GM12872 (cell line): ENCODE measurements around the gene VIPR1.

Experiments used
- TF ChIP-seq, protein P1 (sequence below): IDR thresholded peaks from 3 replicates; pipeline ENCODE4 v1.5.1; 2011; ENCODE audit warnings: low read depth, mild to moderate bottlenecking, low read length, moderate library complexity; ENCODE audit not compliant: insufficient read depth

VIPR1 gene

DNA sequence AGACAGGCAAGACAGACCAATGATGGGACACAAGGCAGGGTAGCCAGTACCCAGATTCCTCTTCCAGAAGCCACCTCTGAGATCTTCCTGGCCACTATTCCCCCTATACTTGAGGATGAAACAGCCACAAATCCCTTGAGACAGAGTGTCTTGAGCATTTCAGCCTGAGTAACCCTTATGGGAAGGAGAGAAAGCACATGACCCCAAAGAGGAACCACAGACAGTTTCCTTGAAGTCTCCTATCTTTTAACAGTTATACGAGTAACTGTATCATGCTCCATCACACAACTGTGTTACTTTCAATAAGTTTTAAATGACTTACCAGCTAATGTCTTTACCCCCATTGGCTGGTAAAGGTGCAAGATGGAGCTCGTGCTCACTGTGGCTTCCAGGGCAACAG lies 9.3 kb downstream of the VIPR1 start:
- TF ChIP-seq, protein P1, sequence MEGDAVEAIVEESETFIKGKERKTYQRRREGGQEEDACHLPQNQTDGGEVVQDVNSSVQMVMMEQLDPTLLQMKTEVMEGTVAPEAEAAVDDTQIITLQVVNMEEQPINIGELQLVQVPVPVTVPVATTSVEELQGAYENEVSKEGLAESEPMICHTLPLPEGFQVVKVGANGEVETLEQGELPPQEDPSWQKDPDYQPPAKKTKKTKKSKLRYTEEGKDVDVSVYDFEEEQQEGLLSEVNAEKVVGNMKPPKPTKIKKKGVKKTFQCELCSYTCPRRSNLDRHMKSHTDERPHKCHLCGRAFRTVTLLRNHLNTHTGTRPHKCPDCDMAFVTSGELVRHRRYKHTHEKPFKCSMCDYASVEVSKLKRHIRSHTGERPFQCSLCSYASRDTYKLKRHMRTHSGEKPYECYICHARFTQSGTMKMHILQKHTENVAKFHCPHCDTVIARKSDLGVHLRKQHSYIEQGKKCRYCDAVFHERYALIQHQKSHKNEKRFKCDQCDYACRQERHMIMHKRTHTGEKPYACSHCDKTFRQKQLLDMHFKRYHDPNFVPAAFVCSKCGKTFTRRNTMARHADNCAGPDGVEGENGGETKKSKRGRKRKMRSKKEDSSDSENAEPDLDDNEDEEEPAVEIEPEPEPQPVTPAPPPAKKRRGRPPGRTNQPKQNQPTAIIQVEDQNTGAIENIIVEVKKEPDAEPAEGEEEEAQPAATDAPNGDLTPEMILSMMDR, result no peak

DNA sequence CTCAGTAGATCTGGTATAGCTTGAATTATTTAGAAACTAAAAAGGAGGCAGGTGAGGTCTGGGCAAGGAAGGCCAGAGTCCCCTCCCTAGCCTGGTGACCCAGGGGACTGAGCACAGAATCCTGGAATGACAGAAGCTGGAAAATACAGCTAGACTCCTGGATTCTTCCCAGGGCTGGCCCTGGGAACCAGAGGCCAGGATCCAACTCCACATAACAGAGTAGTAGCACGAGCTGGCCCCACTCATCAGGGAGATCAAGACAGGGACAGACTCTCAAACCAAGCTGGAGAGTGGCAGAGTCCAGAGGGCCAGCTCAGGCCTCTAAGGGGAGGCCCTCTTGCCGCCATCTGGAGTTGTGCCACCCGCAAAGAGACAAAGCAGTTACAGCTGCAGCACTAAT lies 10.7 kb downstream of the VIPR1 start:
- TF ChIP-seq, protein P1, result no peak

DNA sequence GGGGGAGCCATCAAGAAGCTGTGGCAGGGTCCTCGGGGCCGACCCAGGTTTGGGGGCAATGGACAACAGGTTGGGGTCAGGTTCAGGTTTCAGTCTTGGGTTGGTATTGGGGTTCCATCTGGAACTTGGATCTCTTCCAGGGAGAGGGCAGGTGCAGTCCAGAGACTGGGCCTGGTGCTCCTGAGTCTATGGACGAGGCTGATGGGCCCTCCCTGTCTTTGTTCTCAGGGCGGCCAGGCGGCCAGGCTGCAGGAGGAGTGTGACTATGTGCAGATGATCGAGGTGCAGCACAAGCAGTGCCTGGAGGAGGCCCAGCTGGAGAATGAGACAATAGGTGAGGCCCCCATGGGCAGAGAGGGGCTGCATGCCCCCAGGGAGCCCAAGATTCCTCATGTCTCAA lies 11.1 kb downstream of the VIPR1 start:
- TF ChIP-seq, protein P1, result no peak

DNA sequence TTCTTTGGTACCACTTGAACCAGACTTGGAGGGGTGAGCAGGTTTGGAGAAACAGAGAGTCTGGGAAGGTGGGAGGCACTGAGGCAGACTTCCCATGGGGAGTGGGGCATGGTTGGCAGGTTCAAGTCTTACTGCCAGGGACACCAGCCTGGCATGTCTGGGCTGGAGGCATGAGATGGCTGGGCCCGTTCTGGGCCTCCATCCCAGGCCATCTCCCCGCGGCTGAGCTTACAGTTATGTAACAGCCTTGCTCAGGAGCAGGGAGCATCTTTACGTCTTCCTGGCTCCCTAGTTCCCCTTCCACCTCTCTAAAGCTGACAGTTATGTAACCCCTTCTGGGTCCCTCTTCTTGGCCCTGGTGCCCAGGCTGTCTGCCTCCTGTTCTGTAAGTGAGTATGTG lies 12.4 kb downstream of the VIPR1 start:
- TF ChIP-seq, protein P1, result no peak

DNA sequence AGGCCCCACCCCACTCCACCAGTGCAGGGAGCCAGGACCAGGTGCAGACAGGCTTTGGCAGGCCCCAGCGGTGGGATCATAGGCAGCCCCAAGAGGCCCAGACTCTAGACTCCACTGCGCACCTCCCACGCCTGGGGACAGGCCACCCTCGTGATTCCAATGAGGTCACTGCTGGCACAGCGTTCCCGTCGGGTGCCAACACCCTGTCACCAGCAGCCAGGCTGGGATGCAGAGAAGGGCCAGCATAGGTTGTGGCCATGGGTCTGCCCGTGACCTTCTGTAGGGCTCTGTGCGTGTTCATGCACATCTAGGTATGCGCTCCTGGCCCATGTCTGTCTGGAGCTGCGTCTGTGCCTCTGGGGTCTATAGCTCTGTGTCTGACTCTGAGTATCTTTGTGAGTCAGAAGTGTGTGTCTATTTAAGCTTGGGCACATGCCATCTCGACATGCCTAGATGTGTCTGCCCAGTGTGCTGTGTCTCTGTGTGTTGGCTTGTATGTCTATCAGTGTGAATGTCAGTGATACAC lies 13.0 kb downstream of the VIPR1 start:
- TF ChIP-seq, protein P1, result no peak

DNA sequence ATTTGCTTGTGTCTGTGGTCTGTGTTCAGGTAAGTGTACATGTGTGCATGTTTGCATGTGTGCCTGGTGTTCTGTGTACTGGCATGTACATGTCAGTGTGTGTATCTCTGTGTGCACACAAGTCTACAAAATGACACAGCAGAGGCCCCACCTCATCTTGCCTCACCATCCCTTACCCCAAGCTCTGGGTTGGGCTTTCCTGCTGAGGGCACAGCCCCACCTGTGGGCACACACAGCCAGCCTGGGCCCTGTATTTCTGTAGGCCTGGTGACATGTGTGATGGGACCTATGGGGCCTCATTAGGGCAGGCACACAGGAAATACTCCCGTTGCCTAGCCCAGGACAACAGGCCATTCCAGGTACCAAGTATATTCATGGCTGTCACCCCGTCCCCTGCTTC lies 13.5 kb downstream of the VIPR1 start:
- TF ChIP-seq, protein P1, result no peak

DNA sequence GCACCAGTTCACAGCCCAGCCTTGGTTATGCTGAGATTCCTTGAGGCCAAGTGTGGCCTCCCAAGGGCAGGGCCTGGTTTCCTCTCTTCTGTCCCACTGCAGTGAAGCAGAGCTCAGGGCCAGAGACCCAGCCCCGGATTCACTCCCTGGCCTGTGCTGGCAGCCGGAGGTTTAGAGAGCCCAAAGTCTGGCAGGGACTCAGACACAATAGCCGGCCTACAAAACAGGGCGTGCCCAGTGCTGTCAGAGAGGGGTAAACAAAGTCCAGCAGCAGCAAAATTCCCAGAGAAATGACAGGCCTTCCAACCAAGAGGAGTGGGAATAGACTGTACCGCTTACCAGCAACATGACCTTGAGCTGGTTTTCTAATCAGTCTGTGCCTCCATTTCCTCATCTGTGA lies 14.0 kb downstream of the VIPR1 start:
- TF ChIP-seq, protein P1, result no peak
